ENCODE data around the gene GCGR. TPM values are rescaled to one million over a fixed set of nuclear protein-coding genes. Genes with fewer than 3 reads are reported as not detected.

GCGR gene
- total RNA-seq, 2 experiments from 2014 or later, result not detected

- no peaks in the 10 kb centered on the region for H3K9me3 Mint-ChIP-seq
- intact Hi-C loops (cut with micrococcal nuclease), result no loop called here
- ChIA-PET CTCF (no interaction called here), POLR2A (no interaction called here)
- H3K36me3 Mint-ChIP-seq, result no peaks in the 10 kb centered on the region
- H3K4me3 Mint-ChIP-seq, result no peak overlapping the region
- no peaks in the 10 kb centered on the region for H3K4me1 Mint-ChIP-seq (ENCODE audit: low read depth)
- H3K27ac Mint-ChIP-seq, result no peak overlapping the region
- DNase-seq, result no peak
- H3K27me3 Mint-ChIP-seq, result peaks cover 23% of the 10 kb centered on the region
These were observed 3.3 kb downstream of the GCGR start for GRCh38 chr17:81807210-81807719.

GRCh38 chr17:81807839-81808238 lies 3.9 kb downstream of the GCGR start:
- peaks cover 17% of the 10 kb centered on the region for H3K27me3 Mint-ChIP-seq
- ChIA-PET CTCF (no interaction called here), POLR2A (no interaction called here)
- H3K9me3 Mint-ChIP-seq, result no peaks in the 10 kb centered on the region
- no peak for DNase-seq
- H3K27ac Mint-ChIP-seq, result no peak overlapping the region
- H3K4me1 Mint-ChIP-seq (ENCODE audit: low read depth), result no peaks in the 10 kb centered on the region
- no peaks in the 10 kb centered on the region for H3K36me3 Mint-ChIP-seq
- H3K4me3 Mint-ChIP-seq, result no peak overlapping the region
- intact Hi-C loops (cut with micrococcal nuclease), result no loop called here

GRCh38 chr17:81808778-81809555 lies 5.0 kb downstream of the GCGR start:
- DNase-seq, result no peak
- Mint-ChIP-seq H3K9me3 (no peaks in the 10 kb centered on the region), H3K27ac (no peak overlapping the region), H3K36me3 (no peaks in the 10 kb centered on the region), H3K27me3 (peaks cover 11% of the 10 kb centered on the region), H3K4me3 (no peak overlapping the region), H3K4me1 (ENCODE audit: low read depth) (no peaks in the 10 kb centered on the region)
- ChIA-PET CTCF (interaction anchor here (0.6 kb wide), 1 partner anchor 13 kb away, joined by 3 read pairs; no protein-coding TSS in a partner anchor), POLR2A (no interaction called here)
- intact Hi-C loops (cut with micrococcal nuclease), result no loop called here

GRCh38 chr17:81809556-81809998 lies 5.6 kb downstream of the GCGR start:
- H3K4me3 Mint-ChIP-seq, result no peak overlapping the region

GRCh38 chr17:81810476-81810875 lies 6.5 kb downstream of the GCGR start:
- no peaks in the 10 kb centered on the region for H3K9me3 Mint-ChIP-seq

More at GRCh38 chr17:81809556-81809998, 5.6 kb downstream of the GCGR start:
- Mint-ChIP-seq H3K4me1 (ENCODE audit: low read depth) (no peaks in the 10 kb centered on the region), H3K27ac (no peak overlapping the region), H3K36me3 (no peaks in the 10 kb centered on the region), H3K9me3 (no peaks in the 10 kb centered on the region), H3K27me3 (peaks cover 11% of the 10 kb centered on the region)
- ChIA-PET POLR2A (no interaction called here), CTCF (no interaction called here)
- intact Hi-C loops (cut with micrococcal nuclease), result no loop called here
- no peak for DNase-seq

GRCh38 chr17:81810892-81811704 lies 7.1 kb downstream of the GCGR start:
- Mint-ChIP-seq H3K27ac (no peak overlapping the region), H3K4me3 (no peak overlapping the region), H3K36me3 (no peaks in the 10 kb centered on the region), H3K27me3 (peaks cover 9% of the 10 kb centered on the region), H3K4me1 (ENCODE audit: low read depth) (no peaks in the 10 kb centered on the region), H3K9me3 (no peaks in the 10 kb centered on the region)
- ChIA-PET CTCF (no interaction called here), POLR2A (no interaction called here)
- intact Hi-C loops (cut with micrococcal nuclease), result no loop called here
- no peak for DNase-seq

More at GRCh38 chr17:81810476-81810875, 6.5 kb downstream of the GCGR start:
- Mint-ChIP-seq H3K27ac (no peak overlapping the region), H3K4me1 (ENCODE audit: low read depth) (no peaks in the 10 kb centered on the region), H3K36me3 (no peaks in the 10 kb centered on the region), H3K27me3 (peaks cover 9% of the 10 kb centered on the region), H3K4me3 (no peak overlapping the region)
- intact Hi-C loops (cut with micrococcal nuclease), result no loop called here
- DNase-seq, result no peak
- CTCF ChIA-PET, result no interaction called here
- POLR2A ChIA-PET, result no interaction called here

GRCh38 chr17:81811705-81812570 lies 8.0 kb downstream of the GCGR start:
- H3K4me1 Mint-ChIP-seq (ENCODE audit: low read depth), result no peaks in the 10 kb centered on the region

GRCh38 chr17:81812571-81813370 lies 8.8 kb downstream of the GCGR start:
- Mint-ChIP-seq H3K4me3 (no peak overlapping the region), H3K36me3 (no peaks in the 10 kb centered on the region), H3K4me1 (ENCODE audit: low read depth) (no peaks in the 10 kb centered on the region), H3K9me3 (no peaks in the 10 kb centered on the region), H3K27me3 (peaks cover 7% of the 10 kb centered on the region), H3K27ac (no peak overlapping the region)
- no peak for DNase-seq
- POLR2A ChIA-PET, result no interaction called here
- intact Hi-C loops (cut with micrococcal nuclease), result no loop called here
- CTCF ChIA-PET, result no interaction called here

More at GRCh38 chr17:81811705-81812570, 8.0 kb downstream of the GCGR start:
- Mint-ChIP-seq H3K4me3 (no peak overlapping the region), H3K27me3 (peaks cover 9% of the 10 kb centered on the region), H3K9me3 (no peaks in the 10 kb centered on the region), H3K36me3 (no peaks in the 10 kb centered on the region), H3K27ac (no peak overlapping the region)
- ChIA-PET CTCF (no interaction called here), POLR2A (no interaction called here)
- intact Hi-C loops (cut with micrococcal nuclease), result no loop called here
- no peak for DNase-seq

- peaks cover 7% of the 10 kb centered on the region for H3K27me3 Mint-ChIP-seq
- ChIA-PET POLR2A (no interaction called here), CTCF (no interaction called here)
- no peak overlapping the region for H3K4me3 Mint-ChIP-seq
- H3K4me1 Mint-ChIP-seq (ENCODE audit: low read depth), result no peaks in the 10 kb centered on the region
- no peak for DNase-seq
- H3K9me3 Mint-ChIP-seq, result no peaks in the 10 kb centered on the region
- H3K27ac Mint-ChIP-seq, result no peak overlapping the region
- no peaks in the 10 kb centered on the region for H3K36me3 Mint-ChIP-seq
- intact Hi-C loops (cut with micrococcal nuclease), result no loop called here
These were observed 9.4 kb downstream of the GCGR start for GRCh38 chr17:81813371-81813684.

GRCh38 chr17:81813861-81814683 lies 10.1 kb downstream of the GCGR start:
- Mint-ChIP-seq H3K27ac (no peak overlapping the region), H3K4me1 (ENCODE audit: low read depth) (no peaks in the 10 kb centered on the region), H3K36me3 (no peaks in the 10 kb centered on the region), H3K4me3 (no peak overlapping the region), H3K9me3 (no peaks in the 10 kb centered on the region), H3K27me3 (peaks cover 5% of the 10 kb centered on the region)
- no peak for DNase-seq
- ChIA-PET CTCF (no interaction called here), POLR2A (no interaction called here)
- intact Hi-C loops (cut with micrococcal nuclease), result no loop called here

Measured in activated CD4-positive, alpha-beta memory T cell treated with anti-CD3 and anti-CD28 coated beads for 36 hours (primary cell).